HepG2 (cell line): ENCODE measurements around the gene PSMB11. TPM values are rescaled to one million over a fixed set of nuclear protein-coding genes. Genes with fewer than 3 reads are reported as not detected.

ENCODE experiments used
- ARNTL ChIP-seq: sonication (generic); formaldehyde crosslinking; IDR thresholded peaks from 2 replicates; pipeline ENCODE4 v1.4.0; 2020; ENCODE audit warnings: mild to moderate bottlenecking, missing genetic modification reagents
- CBX5 ChIP-seq: sonication (generic); formaldehyde crosslinking; IDR thresholded peaks from 2 replicates; pipeline ENCODE4 v1.4.0; 2020; ENCODE audit warnings: missing genetic modification reagents, borderline replicate concordance
- KLF6 ChIP-seq: IDR thresholded peaks from 2 replicates; pipeline ENCODE4 v1.8.0; 2016; ENCODE audit warnings: missing biosample characterization, missing genetic modification reagents
- MIER2 ChIP-seq: IDR thresholded peaks from 2 replicates; pipeline ENCODE4 v1.6.1; 2016; ENCODE audit warnings: missing biosample characterization, missing genetic modification reagents
- SMAD3 ChIP-seq: sonication (generic); formaldehyde crosslinking; IDR thresholded peaks from 2 replicates; pipeline ENCODE4 v1.4.0; 2020; ENCODE audit warnings: missing genetic modification reagents
- WIZ ChIP-seq: sonication (generic); formaldehyde crosslinking; IDR thresholded peaks from 2 replicates; pipeline ENCODE4 v1.5.1; 2020; ENCODE audit warnings: mild to moderate bottlenecking, missing genetic modification reagents
- ZNF33A ChIP-seq: sonication (generic); formaldehyde crosslinking; IDR thresholded peaks from 2 replicates; pipeline ENCODE4 v1.5.1; 2020; ENCODE audit warnings: missing genetic modification reagents, mild to moderate bottlenecking, moderate library complexity, borderline replicate concordance
- ZNF678 ChIP-seq: sonication (generic); formaldehyde crosslinking; IDR thresholded peaks from 2 replicates; pipeline ENCODE4 v1.4.0; 2020; ENCODE audit warnings: mild to moderate bottlenecking, missing genetic modification reagents
- polyA plus RNA-seq, 8 experiments: library from polyadenylated mRNA; depleted of rRNA in 3 of 8; stranded (reverse) in 7 of 8; unstranded in 1 of 8; fragments of >200 nt; fragmentation: Illumina TruSeq in 4 of 8; extraction: Trizol in 4 of 8; gene quantifications; 2 replicates each; pipeline versions ENCODE4 v1.2.1 to v1.2.3, GENCODE V29; 2011 to 2016; ENCODE audit warnings: low read depth in 4 of 8, missing spikeins in 1 of 8, mixed read lengths in 1 of 8; ENCODE audit not compliant: insufficient read depth in 1 of 8
- total RNA-seq, 5 experiments: library from RNA; depleted of rRNA; stranded (reverse); fragments of >200 nt; fragmentation: Illumina TruSeq; extraction: Trizol; gene quantifications; 2 replicates each; pipeline ENCODE4 v1.2.3, GENCODE V29; 2016; ENCODE audit warnings: low read depth in 1 of 5
- TF ChIP-seq, protein P1 (sequence below): sonication (generic); formaldehyde crosslinking; IDR thresholded peaks from 2 replicates; pipeline ENCODE4 v1.4.0; 2020; ENCODE audit warnings: missing genetic modification reagents, borderline replicate concordance
- TF ChIP-seq, protein P2 (sequence below): sonication (generic); formaldehyde crosslinking; IDR thresholded peaks from 2 replicates; pipeline ENCODE4 v1.5.0; 2020; ENCODE audit warnings: mild to moderate bottlenecking, missing genetic modification reagents
- TF ChIP-seq, protein P3 (sequence below): sonication (generic); formaldehyde crosslinking; IDR thresholded peaks from 2 replicates; pipeline ENCODE4 v1.4.0; 2020; ENCODE audit warnings: missing genetic modification reagents, borderline replicate concordance
- TF ChIP-seq, protein P4 (sequence below): sonication (generic); formaldehyde crosslinking; IDR thresholded peaks from 2 replicates; pipeline ENCODE4 v1.9.0; 2022; ENCODE audit warnings: missing genetic modification reagents, mild to moderate bottlenecking, borderline replicate concordance
- TF ChIP-seq, protein P5 (sequence below): IDR thresholded peaks from 2 replicates; pipeline ENCODE4 v1.6.1; 2016; ENCODE audit warnings: missing genetic modification reagents, missing compliant biosample characterization
- TF ChIP-seq, protein P6 (sequence below): sonication (generic); formaldehyde crosslinking; IDR thresholded peaks from 2 replicates; pipeline ENCODE4 v1.8.0; 2022; ENCODE audit warnings: missing genetic modification reagents, mild to moderate bottlenecking, moderate library complexity, borderline replicate concordance

PSMB11 gene
- total and polyA plus RNA-seq, 2 of the 13 experiments (the other 11 are each of a cell fraction or from before 2014, with no cell fraction given) = not detected

DNA sequence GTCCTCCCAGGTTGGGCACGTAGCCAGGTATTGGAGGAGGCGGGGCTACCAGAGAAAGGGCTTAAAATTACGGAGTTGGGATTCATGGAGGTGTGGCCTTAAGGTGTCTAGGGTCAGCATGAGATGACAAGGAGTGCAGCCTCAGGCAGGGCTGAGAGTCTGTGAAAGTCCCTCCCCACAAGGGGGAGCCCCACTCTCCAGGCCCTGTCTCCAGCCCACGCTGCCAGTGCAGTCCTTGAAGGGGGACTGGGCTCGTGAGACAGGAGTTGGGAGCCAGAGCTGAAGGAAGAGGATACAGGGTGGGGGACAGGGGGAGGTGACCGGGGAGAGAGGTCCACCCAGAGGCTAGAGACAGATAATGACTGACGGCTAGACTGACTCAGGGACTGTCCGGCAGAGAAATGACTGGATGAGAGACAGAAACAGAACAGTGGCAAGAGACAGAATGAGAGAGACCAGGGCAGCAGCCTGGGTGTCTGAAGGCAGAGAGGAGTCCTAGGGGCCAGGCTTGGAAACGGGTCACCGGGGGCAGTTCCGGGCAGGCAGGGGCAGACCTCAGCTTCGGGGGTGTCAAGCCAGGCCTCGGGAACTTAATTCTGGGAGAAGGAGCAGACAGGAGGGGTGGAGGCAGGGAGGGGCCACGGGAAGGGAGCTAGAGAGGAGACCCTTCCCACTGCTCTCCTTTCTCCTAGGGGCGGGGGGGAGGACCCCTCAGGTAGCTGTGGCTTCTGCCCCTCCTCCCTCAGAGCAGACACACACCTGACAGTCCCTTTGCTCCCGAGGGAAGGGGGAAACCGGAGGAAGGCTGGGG is 14.3 kb downstream of the PSMB11 start (continued):
- TF ChIP-seq, protein P1, sequence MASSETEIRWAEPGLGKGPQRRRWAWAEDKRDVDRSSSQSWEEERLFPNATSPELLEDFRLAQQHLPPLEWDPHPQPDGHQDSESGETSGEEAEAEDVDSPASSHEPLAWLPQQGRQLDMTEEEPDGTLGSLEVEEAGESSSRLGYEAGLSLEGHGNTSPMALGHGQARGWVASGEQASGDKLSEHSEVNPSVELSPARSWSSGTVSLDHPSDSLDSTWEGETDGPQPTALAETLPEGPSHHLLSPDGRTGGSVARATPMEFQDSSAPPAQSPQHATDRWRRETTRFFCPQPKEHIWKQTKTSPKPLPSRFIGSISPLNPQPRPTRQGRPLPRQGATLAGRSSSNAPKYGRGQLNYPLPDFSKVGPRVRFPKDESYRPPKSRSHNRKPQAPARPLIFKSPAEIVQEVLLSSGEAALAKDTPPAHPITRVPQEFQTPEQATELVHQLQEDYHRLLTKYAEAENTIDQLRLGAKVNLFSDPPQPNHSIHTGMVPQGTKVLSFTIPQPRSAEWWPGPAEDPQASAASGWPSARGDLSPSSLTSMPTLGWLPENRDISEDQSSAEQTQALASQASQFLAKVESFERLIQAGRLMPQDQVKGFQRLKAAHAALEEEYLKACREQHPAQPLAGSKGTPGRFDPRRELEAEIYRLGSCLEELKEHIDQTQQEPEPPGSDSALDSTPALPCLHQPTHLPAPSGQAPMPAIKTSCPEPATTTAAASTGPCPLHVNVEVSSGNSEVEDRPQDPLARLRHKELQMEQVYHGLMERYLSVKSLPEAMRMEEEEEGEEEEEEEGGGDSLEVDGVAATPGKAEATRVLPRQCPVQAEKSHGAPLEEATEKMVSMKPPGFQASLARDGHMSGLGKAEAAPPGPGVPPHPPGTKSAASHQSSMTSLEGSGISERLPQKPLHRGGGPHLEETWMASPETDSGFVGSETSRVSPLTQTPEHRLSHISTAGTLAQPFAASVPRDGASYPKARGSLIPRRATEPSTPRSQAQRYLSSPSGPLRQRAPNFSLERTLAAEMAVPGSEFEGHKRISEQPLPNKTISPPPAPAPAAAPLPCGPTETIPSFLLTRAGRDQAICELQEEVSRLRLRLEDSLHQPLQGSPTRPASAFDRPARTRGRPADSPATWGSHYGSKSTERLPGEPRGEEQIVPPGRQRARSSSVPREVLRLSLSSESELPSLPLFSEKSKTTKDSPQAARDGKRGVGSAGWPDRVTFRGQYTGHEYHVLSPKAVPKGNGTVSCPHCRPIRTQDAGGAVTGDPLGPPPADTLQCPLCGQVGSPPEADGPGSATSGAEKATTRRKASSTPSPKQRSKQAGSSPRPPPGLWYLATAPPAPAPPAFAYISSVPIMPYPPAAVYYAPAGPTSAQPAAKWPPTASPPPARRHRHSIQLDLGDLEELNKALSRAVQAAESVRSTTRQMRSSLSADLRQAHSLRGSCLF (CRISPR knock-in tag) = no peak
- TF ChIP-seq, protein P2, sequence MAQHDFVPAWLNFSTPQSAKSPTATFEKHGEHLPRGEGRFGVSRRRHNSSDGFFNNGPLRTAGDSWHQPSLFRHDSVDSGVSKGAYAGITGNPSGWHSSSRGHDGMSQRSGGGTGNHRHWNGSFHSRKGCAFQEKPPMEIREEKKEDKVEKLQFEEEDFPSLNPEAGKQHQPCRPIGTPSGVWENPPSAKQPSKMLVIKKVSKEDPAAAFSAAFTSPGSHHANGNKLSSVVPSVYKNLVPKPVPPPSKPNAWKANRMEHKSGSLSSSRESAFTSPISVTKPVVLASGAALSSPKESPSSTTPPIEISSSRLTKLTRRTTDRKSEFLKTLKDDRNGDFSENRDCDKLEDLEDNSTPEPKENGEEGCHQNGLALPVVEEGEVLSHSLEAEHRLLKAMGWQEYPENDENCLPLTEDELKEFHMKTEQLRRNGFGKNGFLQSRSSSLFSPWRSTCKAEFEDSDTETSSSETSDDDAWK (CRISPR knock-in tag) = no peak
- TF ChIP-seq ZNF33A (CRISPR knock-in tag) (no peak), CBX5 (peak; percentile 91), KLF6 (CRISPR knock-in tag) (peak; percentile 79), SMAD3 (CRISPR knock-in tag) (peak; percentile 79; the same call in 1 of the 2 replicates), MIER2 (CRISPR knock-in tag) (peak; percentile 72), ZNF678 (CRISPR knock-in tag) (no peak), WIZ (CRISPR knock-in tag) (no peak), ARNTL (CRISPR knock-in tag) (peak; percentile 19; the same call in 1 of the 2 replicates)
- TF ChIP-seq, protein P3, sequence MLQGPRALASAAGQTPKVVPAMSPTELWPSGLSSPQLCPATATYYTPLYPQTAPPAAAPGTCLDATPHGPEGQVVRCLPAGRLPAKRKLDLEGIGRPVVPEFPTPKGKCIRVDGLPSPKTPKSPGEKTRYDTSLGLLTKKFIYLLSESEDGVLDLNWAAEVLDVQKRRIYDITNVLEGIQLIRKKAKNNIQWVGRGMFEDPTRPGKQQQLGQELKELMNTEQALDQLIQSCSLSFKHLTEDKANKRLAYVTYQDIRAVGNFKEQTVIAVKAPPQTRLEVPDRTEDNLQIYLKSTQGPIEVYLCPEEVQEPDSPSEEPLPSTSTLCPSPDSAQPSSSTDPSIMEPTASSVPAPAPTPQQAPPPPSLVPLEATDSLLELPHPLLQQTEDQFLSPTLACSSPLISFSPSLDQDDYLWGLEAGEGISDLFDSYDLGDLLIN (CRISPR knock-in tag) = no peak
- TF ChIP-seq, protein P4, sequence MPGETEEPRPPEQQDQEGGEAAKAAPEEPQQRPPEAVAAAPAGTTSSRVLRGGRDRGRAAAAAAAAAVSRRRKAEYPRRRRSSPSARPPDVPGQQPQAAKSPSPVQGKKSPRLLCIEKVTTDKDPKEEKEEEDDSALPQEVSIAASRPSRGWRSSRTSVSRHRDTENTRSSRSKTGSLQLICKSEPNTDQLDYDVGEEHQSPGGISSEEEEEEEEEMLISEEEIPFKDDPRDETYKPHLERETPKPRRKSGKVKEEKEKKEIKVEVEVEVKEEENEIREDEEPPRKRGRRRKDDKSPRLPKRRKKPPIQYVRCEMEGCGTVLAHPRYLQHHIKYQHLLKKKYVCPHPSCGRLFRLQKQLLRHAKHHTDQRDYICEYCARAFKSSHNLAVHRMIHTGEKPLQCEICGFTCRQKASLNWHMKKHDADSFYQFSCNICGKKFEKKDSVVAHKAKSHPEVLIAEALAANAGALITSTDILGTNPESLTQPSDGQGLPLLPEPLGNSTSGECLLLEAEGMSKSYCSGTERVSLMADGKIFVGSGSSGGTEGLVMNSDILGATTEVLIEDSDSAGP = peak; percentile 78; the same call in 1 of the 2 replicates
- TF ChIP-seq, protein P5, sequence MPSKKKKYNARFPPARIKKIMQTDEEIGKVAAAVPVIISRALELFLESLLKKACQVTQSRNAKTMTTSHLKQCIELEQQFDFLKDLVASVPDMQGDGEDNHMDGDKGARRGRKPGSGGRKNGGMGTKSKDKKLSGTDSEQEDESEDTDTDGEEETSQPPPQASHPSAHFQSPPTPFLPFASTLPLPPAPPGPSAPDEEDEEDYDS (CRISPR knock-in tag) = peak; percentile 50; the same call in 1 of the 2 replicates
- TF ChIP-seq, protein P6, sequence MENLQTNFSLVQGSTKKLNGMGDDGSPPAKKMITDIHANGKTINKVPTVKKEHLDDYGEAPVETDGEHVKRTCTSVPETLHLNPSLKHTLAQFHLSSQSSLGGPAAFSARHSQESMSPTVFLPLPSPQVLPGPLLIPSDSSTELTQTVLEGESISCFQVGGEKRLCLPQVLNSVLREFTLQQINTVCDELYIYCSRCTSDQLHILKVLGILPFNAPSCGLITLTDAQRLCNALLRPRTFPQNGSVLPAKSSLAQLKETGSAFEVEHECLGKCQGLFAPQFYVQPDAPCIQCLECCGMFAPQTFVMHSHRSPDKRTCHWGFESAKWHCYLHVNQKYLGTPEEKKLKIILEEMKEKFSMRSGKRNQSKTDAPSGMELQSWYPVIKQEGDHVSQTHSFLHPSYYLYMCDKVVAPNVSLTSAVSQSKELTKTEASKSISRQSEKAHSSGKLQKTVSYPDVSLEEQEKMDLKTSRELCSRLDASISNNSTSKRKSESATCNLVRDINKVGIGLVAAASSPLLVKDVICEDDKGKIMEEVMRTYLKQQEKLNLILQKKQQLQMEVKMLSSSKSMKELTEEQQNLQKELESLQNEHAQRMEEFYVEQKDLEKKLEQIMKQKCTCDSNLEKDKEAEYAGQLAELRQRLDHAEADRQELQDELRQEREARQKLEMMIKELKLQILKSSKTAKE (CRISPR knock-in tag) = 0 out of 2 replicates have a peak, but pooled peaks have one; percentile 35
